IPS-NIHi7 (cell line): ENCODE measurements around the gene CELF2.
"Not testable (repeated sequence)": the region's sequence is repeated elsewhere in the genome, so short reads cannot be mapped to it uniquely, and the experiment has no call there.

Experiments
- DNase-seq: peaks from one replicate; pipeline ENCODE4 v3.0.0; 2012; ENCODE audit warnings: mixed read lengths; ENCODE audit errors: extremely low spot score

The CELF2 gene

GRCh38 chr10:11345224-11346054 lies 327.8 kb downstream of the CELF2 start:
- peak; percentile 50 for DNase-seq

GRCh38 chr10:11347580-11347979 lies 329.9 kb downstream of the CELF2 start:
- not testable (repeated sequence) for DNase-seq

DNA sequence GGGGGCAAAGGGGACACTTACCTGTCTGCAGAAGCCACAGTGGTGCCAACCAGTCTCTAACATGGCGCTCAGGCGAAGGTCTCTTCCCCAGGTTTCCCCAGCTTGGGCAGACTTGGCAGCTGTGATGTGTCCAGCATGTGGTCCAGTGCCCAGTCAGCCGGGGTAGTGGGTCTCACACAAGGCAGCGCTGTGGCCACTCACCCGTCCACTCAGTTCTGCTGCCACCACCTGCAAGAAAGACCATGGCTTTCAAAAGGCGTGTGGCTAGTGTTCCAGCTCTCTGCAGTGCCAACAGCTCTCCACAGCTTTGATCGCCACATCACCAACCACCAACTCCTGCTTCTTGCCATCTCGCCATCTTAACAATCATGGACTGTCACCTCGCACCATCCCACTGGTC lies 334.1 kb downstream of the CELF2 start:
- no peak for DNase-seq

DNA sequence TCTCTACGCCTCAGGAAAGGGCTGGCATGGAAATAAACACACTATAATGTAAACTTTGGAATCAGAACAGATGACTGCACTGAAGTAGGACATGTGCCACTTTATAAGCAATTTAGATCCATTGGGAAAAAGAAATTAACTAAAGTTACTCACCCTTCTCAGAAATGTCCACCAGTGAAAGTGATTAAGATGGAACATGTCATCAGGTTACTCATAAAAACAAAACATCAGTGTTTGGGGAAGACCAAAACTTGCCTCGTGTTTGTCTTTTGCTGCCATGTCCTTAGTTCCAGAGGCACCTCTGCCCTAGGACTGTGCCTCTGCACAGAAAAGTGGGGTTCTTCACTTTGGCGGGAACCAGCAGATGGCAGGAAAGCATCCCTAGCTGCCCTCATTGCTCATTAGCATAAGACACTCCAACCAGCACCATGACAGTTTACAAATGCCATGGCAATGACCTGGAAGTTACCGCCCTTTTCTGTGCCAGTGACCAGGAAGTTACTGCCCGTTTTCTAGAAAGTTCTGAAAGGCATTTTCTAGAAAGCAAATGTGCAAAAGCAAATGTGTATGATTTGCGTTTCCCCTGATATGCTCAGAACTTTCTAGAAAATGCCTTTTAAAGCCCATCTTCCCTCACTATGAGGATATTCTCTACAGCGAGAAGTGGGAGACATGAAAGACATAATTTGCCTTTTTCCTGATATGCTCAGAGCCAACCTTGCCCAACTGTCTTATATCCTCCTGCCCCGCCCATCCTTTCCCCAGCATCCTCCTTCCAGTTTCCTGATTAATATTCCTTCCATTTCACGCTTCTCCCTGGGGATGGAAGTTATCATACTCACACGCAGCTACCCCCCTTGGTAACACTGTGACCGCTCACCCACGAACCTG lies 335.6 kb downstream of the CELF2 start:
- DNase-seq = no peak

- no peak for DNase-seq
Measured at GRCh38 chr10:11354823-11355222, 337.2 kb downstream of the CELF2 start.

DNA sequence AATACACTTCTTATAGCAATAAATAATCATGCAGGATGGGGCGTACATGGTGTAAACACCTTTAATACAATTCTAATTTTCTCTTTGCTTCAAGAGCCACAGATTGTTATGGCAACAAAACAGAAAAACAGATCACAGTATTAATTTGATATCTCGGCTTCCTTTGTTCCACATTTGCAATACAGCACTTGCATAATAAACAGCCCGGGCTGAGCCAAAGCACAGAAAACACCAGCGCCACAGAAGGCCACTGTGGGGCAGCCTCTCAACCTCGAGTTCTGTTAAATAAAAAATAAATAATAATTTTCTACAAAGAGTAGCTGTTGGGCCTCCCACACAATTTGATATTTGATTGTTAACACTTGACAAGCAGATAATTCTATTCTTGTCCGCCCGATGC lies 337.9 kb downstream of the CELF2 start:
- DNase-seq = no peak

- DNase-seq = no peak
Measured at GRCh38 chr10:11357439-11357838, 339.8 kb downstream of the CELF2 start.

DNA sequence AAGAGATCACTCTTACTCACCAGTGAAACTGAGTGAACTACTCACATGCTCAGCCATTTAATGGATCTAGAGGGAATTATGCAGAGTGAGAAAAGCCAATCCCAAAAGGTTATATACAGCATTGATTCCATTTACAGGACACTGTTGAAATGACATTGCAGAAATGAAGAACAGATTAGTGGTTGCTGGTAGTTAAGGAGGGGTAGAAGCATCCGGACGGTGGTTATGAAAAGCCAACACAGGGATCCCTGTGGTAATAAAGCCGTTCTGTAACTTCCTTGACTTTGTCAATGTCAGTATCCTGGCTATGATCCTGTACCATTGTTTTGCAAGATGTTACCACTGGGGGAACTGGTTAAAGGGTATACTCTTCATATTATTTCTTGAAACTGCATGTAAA lies 340.3 kb downstream of the CELF2 start:
- no peak for DNase-seq

DNA sequence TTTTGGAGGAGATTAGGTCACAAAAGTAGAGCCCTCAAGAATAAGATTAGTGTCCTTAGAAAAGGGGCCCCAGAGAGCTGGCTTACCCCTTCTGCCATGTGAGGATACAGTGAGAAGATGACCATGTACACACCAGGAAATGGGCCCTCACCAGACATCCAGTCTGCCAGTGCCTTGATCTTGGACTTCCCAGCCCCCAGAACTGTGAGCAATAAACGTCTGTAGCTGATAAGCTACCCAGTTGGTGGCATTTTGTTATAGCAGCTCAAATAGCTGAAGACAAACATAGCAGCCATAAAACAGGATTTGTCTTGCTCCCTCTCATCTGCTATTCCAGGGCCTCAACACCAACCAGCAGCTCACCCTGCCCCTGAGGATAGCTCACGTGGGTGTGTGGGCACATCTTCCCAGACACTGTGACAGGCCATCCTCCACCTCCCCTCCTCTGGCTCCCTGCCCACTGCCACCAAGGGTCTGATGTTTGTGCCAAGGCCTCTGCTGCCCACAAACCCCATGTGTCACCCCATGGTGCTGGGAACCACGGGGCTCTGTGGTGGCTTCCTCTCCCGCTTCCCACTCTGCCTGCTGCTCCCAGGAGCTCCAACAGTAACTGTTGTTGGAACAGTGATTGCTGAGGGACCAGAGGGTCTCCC lies 341.4 kb downstream of the CELF2 start:
- DNase-seq = no peak

DNA sequence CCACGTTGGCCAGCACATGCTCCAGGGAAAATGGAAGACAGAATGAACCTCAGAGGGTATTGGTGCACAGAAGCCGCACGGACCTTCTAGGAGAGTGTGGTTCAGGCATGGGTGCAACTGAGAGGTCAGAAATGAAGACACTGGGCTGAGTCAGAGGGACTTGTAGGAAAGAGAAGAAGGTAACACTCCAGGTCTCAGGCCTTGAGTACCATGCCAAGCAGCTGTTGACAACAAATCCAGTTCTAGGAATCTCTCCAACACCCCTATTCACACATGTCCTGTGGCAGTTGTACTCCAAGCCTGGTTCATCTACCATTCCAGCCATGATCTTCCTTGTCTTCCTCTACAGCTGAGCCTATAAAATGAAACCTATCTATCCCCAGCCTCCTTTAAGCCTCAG lies 342.2 kb downstream of the CELF2 start:
- DNase-seq = no peak

DNA sequence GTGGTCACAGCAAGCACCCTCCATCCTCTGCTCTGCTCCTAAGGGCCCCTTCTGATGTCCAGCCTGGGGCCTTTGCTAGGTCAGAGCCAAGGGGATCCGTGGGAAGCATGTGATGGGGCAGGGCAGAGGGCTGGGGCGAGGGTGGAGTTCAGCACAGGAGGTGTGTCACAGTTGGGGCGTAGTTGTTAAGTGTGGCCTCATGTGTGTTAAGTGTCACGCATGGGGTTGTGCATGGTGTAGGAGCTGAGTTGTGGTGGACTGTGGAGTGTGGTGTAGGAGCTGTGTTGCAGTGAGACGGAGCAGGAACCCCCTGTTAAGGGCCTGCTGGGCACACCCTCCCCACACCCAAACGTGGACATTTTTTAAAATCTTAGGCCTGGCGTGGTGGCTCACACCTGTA lies 345.8 kb downstream of the CELF2 start:
- no peak for DNase-seq

GRCh38 chr10:11364241-11364640 lies 346.6 kb downstream of the CELF2 start:
- no peak for DNase-seq

DNA sequence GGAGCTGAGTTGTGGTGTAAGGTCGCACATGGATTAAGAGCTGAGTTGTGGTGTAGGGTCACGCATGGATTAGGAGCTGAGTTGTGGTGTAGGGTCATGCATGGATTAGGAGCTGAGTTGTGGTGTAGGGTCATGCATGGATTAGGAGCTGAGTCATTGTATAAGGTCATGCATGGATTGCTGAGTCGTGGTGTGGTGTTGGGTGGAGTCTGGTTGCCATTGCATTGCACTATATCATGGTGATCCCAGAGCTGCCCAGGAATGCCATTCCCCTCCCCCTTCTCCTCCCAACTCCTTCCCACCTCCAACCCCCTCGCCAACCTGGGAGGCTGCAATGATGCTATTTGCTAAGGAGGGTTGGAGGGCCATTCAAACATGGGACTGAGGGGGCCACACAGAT lies 349.2 kb downstream of the CELF2 start:
- DNase-seq = not testable (repeated sequence)

GRCh38 chr10:11367505-11367904 lies 349.8 kb downstream of the CELF2 start:
- DNase-seq = no peak

- DNase-seq = no peak
Measured at GRCh38 chr10:11373717-11374171, 356.1 kb downstream of the CELF2 start.

- no peak for DNase-seq
Measured at GRCh38 chr10:11377267-11377666, 359.6 kb downstream of the CELF2 start.

GRCh38 chr10:11378835-11379234 lies 361.2 kb downstream of the CELF2 start:
- no peak for DNase-seq

DNA sequence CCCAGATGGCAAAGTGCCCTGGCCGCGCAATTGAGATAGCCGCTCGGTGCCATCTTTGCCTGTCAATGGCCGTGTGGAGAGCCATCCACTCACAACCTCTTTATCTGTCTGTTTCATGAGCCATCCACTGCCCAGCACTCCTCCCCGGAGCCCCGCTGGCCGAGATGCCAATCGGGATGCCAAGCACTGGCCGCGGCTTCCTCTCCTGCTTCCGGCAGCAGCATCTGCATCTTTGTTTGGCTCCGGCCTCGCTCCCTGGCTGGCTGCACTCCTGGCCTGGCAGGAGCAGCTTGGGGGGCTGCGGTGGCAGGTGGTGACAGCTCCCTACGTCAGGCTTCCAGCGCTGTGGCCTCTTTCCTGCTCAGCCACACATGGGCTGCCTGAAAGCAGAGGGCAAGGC lies 362.1 kb downstream of the CELF2 start:
- DNase-seq = no peak

- no peak for DNase-seq
Measured at GRCh38 chr10:11381023-11381422, 363.4 kb downstream of the CELF2 start.

- no peak for DNase-seq
Measured at GRCh38 chr10:11381511-11381910, 363.8 kb downstream of the CELF2 start.

DNA sequence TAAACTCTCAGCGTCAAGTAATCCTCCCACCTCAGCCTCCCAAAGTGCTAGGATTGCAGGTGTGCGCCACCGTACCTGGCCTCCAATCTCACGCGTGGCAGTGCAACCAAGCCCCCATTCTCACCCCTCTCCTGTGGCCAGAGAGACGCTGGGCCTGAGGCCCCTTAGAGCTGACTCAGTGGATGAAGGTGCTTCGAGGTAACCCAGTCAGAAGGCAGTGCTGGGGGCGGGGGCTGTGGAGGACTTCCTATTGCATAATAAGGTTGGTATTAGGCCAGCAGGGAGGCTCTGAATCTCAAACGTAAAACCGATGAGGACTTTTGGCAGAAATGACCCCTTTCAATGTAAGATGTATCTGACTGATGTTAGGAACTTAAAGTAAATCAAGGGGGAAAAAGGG lies 364.5 kb downstream of the CELF2 start:
- no peak for DNase-seq

- DNase-seq = peak; percentile 54
Measured at GRCh38 chr10:11386044-11386443, 368.4 kb downstream of the CELF2 start.
